Fibroblast of skin of abdomen (primary cell): Measurements from ENCODE around the gene PCDHGC3.

Experiments used
- DNase-seq: peaks from one replicate; pipeline ENCODE4 v3.0.0-alpha.2; 2013

The PCDHGC3 gene

GRCh38 chr5:141485321-141486055 lies 9.7 kb downstream of the PCDHGC3 start:
- no peak for DNase-seq

GRCh38 chr5:141486091-141486490 lies 10.3 kb downstream of the PCDHGC3 start:
- DNase-seq = no peak

- no peak for DNase-seq
Observed at GRCh38 chr5:141487131-141487530, 11.4 kb downstream of the PCDHGC3 start.

GRCh38 chr5:141488591-141489561 lies 13.1 kb downstream of the PCDHGC3 start, which contains the start of gene PCDHGC5:
Gene PCDHGC5 (plus strand): TSS chr5:141489081. CDS start chr5:141489241, 160 bp downstream.
- DNase-seq = peak; percentile 89

GRCh38 chr5:141489841-141490240 lies 14.1 kb downstream of the PCDHGC3 start:
- no peak for DNase-seq

GRCh38 chr5:141490271-141490670 lies 14.5 kb downstream of the PCDHGC3 start:
- DNase-seq = no peak

GRCh38 chr5:141490771-141491170 lies 15.0 kb downstream of the PCDHGC3 start:
- DNase-seq = no peak

- DNase-seq = no peak
Observed at GRCh38 chr5:141491323-141492167, 15.8 kb downstream of the PCDHGC3 start.

- DNase-seq = no peak
Observed at GRCh38 chr5:141492168-141492885, 16.6 kb downstream of the PCDHGC3 start.

- DNase-seq = peak; percentile 68
Observed at GRCh38 chr5:141493500-141494422, 18.0 kb downstream of the PCDHGC3 start.

GRCh38 chr5:141494761-141495452 lies 19.1 kb downstream of the PCDHGC3 start:
- peak; percentile 70 for DNase-seq

GRCh38 chr5:141495453-141495811 lies 19.7 kb downstream of the PCDHGC3 start:
- no peak for DNase-seq

- DNase-seq = peak; percentile 91
Observed at GRCh38 chr5:141496038-141496437, 20.3 kb downstream of the PCDHGC3 start.

GRCh38 chr5:141501761-141502160 lies 26.0 kb downstream of the PCDHGC3 start:
- DNase-seq = no peak

GRCh38 chr5:141503681-141504080 lies 27.9 kb downstream of the PCDHGC3 start:
- no peak for DNase-seq

GRCh38 chr5:141504216-141504615 lies 28.4 kb downstream of the PCDHGC3 start:
- no peak for DNase-seq

GRCh38 chr5:141506381-141507155 lies 30.8 kb downstream of the PCDHGC3 start:
- DNase-seq = no peak

GRCh38 chr5:141507387-141508091 lies 31.8 kb downstream of the PCDHGC3 start:
- DNase-seq = peak; percentile 85

- DNase-seq = no peak
Observed at GRCh38 chr5:141508440-141508797, 32.7 kb downstream of the PCDHGC3 start.
